ENCODE results near the gene MTCL1. TPM values are rescaled to one million over a fixed set of nuclear protein-coding genes. Genes with fewer than 3 reads are reported as not detected.

MTCL1 gene
- total and polyA plus RNA-seq, 11 donors: 4.7 to 17.7 (median 9.5) TPM

DNA sequence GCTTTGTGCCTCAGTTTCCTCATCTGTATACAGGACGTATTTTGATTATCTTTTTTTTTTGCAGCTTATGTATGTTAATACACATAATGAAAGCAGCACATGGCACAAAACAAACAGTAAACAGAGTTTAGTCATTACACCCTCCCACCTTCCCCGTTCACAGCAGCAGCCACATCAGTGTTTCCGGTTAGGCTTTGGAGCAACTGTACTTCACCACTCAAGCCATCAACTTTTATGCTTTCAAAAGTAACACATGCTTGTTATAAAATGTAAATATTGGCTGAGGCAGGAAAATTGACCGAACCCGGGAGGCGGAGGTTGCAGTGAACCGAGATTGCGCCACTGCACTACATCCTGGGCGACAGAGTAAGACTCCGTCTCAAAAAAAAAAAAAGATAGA, 117.3 kb downstream of the MTCL1 start:
- no peak for TF ChIP-seq POLR2A (IDR thresholded peaks at IDR 0.05)
- TF ChIP-seq, protein P1, sequence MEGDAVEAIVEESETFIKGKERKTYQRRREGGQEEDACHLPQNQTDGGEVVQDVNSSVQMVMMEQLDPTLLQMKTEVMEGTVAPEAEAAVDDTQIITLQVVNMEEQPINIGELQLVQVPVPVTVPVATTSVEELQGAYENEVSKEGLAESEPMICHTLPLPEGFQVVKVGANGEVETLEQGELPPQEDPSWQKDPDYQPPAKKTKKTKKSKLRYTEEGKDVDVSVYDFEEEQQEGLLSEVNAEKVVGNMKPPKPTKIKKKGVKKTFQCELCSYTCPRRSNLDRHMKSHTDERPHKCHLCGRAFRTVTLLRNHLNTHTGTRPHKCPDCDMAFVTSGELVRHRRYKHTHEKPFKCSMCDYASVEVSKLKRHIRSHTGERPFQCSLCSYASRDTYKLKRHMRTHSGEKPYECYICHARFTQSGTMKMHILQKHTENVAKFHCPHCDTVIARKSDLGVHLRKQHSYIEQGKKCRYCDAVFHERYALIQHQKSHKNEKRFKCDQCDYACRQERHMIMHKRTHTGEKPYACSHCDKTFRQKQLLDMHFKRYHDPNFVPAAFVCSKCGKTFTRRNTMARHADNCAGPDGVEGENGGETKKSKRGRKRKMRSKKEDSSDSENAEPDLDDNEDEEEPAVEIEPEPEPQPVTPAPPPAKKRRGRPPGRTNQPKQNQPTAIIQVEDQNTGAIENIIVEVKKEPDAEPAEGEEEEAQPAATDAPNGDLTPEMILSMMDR (IDR thresholded peaks at IDR 0.05): no peak
- DNase-seq (no peak), ATAC-seq (no peak)
- no peak overlapping the region for H3K4me3 ChIP-seq
- H3K27me3 ChIP-seq: no peaks in the 10 kb centered on the region
- intact Hi-C loops (cut with DNase I): loop anchor here in 1 of 10 donors (10.0 kb wide), 1 partner anchor 58 kb away; no protein-coding TSS in a partner anchor
- H3K9me3 ChIP-seq: no peaks in the 10 kb centered on the region
- H3K4me1 ChIP-seq: peaks cover 0 to 18% (median 0%) of the 10 kb centered on the region in 12 donors
- WGBS, 4 donors: 95 to 96% (median 96%) methylated on average over 10 of the region's 10 CpGs
- peaks cover 0 to 5% (median 0%) of the 10 kb centered on the region in 9 donors for H3K36me3 ChIP-seq
- H3K27ac ChIP-seq: peak overlapping the region in 1 of 12 donors; percentile 64

DNA sequence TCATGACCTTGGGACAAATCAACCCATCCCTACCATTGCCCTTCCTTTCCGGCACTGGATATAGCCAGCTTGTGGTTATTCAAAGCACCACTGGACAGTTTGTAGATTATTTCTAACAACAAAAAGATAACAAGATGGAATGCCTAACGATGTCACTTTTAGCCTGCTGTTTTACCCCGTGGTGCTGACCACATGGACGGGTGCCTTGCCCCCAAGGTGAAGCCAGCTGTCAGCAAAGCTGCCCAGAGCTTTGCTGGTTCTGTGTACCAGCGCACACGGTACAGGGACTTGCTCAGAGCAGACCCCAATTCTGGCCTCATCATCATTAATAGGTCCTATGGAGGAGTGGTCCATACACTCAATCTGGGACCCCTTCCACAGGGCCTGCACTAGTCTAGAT, 118.2 kb downstream of the MTCL1 start:
- Histone ChIP-seq H3K9me3 (no peaks in the 10 kb centered on the region), H3K27me3 (no peaks in the 10 kb centered on the region), H3K4me1 (peaks cover 0 to 23% (median 0%) of the 10 kb centered on the region in 12 donors), H3K36me3 (peaks cover 0 to 5% (median 0%) of the 10 kb centered on the region in 9 donors), H3K27ac (peak overlapping the region in 2 of 12 donors; percentile 20 to 64), H3K4me3 (no peak overlapping the region)
- TF ChIP-seq, protein P1 (IDR thresholded peaks at IDR 0.05): no peak
- no peak for TF ChIP-seq POLR2A (IDR thresholded peaks at IDR 0.05)
- ATAC-seq: peak; percentile 32 to 65 (median 47)
- intact Hi-C loops (cut with DNase I): loop anchor here in 1 of 10 donors (10.0 kb wide), 1 partner anchor 59 kb away; no protein-coding TSS in a partner anchor
- no peak for DNase-seq
- 42 to 63% (median 52%) methylated on average over 6 of the region's 6 CpGs for WGBS, 4 donors

DNA sequence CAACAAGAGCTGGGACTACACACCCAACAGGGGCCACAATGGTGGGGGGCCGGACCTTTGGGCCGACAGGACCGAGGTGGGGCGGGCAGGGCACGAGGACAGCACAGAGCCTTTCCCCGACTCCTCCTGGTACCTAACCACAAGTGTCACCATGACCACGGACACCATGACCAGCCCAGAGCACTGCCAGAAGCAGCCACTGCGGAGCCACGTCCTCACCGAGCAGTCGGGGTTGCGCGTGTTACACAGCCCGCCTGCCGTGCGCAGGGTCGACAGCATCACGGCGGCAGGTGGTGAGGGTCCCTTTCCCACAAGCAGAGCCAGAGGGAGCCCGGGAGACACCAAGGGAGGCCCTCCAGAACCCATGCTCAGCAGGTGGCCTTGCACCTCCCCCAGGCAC, 119.5 kb downstream of the MTCL1 start:
- H3K9me3 ChIP-seq: no peaks in the 10 kb centered on the region
- H3K4me1 ChIP-seq: peaks cover 0 to 24% (median 0%) of the 10 kb centered on the region in 12 donors
- 80 to 99% (median 97%) methylated on average over 1 to 20 of the region's 20 CpGs for WGBS, 4 donors
- H3K27me3 ChIP-seq: no peaks in the 10 kb centered on the region
- H3K27ac ChIP-seq: no peak overlapping the region
- H3K4me3 ChIP-seq: no peak overlapping the region
- intact Hi-C loops (cut with DNase I): loop anchor here in 1 of 10 donors (10.0 kb wide), 1 partner anchor 60 kb away; no protein-coding TSS in a partner anchor
- ATAC-seq (no peak), DNase-seq (no peak)
- TF ChIP-seq, protein P1 (IDR thresholded peaks at IDR 0.05): no peak
- no peak for TF ChIP-seq POLR2A (IDR thresholded peaks at IDR 0.05)
- peaks cover 0 to 5% (median 0%) of the 10 kb centered on the region in 9 donors for H3K36me3 ChIP-seq

DNA sequence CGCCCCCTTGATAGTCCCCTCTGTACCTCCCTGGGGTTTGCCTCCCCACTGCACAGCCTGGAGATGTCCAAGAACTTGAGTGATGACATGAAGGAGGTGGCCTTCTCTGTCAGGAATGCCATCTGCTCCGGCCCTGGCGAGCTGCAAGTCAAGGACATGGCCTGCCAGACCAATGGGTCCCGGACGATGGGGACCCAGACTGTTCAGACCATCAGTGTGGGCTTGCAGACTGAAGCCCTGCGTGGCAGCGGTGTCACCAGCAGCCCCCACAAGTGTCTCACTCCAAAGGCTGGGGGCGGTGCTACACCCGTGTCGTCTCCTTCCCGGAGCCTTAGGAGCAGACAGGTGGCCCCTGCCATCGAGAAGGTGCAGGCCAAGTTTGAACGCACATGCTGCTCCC, 119.9 kb downstream of the MTCL1 start:
- intact Hi-C loops (cut with DNase I): loop anchor here in 1 of 10 donors (10.0 kb wide), 1 partner anchor 60 kb away; no protein-coding TSS in a partner anchor

More for the DNA sequence above, 119.9 kb downstream of the MTCL1 start:
- no peaks in the 10 kb centered on the region for H3K9me3 ChIP-seq
- 76 to 98% (median 94%) methylated on average over 4 to 13 of the region's 13 CpGs for WGBS, 4 donors
- DNase-seq (no peak), ATAC-seq (no peak)
- H3K36me3 ChIP-seq: peaks cover 0 to 5% (median 0%) of the 10 kb centered on the region in 9 donors
- no peaks in the 10 kb centered on the region for H3K27me3 ChIP-seq
- no peak for TF ChIP-seq POLR2A (IDR thresholded peaks at IDR 0.05)
- TF ChIP-seq, protein P1 (IDR thresholded peaks at IDR 0.05): no peak
- H3K4me3 ChIP-seq: no peak overlapping the region
- peaks cover 0 to 24% (median 0%) of the 10 kb centered on the region in 12 donors for H3K4me1 ChIP-seq
- no peak overlapping the region for H3K27ac ChIP-seq

Measured in heart left ventricle (tissue), 16 donors.